Effector memory CD4-positive, alpha-beta T cell (primary cell): ENCODE results near the gene SMYD2.

Experiments
- DNase-seq, 3 donors: peaks; one replicate each; pipeline ENCODE4 v3.0.0-alpha.2; 2020
- H3K27ac ChIP-seq: 2 replicates; pipeline ENCODE4 v1.7.0; 2013; ENCODE audit warnings: mild to moderate bottlenecking, low read length, moderate library complexity; ENCODE audit not compliant: insufficient read depth, poor library complexity, severe bottlenecking
- H3K27me3 ChIP-seq: replicated peaks from 2 replicates; pipeline ENCODE4 v1.7.0; 2013; ENCODE audit warnings: mild to moderate bottlenecking, low read length; ENCODE audit not compliant: insufficient read depth, control insufficient read depth, poor library complexity, severe bottlenecking
- H3K36me3 ChIP-seq: 2 replicates; pipeline ENCODE4 v1.7.0; 2013; ENCODE audit warnings: mild to moderate bottlenecking, low read length, moderate library complexity; ENCODE audit not compliant: control insufficient read depth, insufficient read depth
- H3K4me1 ChIP-seq: 2 replicates; pipeline ENCODE4 v1.7.0; 2013; ENCODE audit warnings: low read length, mild to moderate bottlenecking; ENCODE audit not compliant: control insufficient read depth, insufficient read depth, poor library complexity, severe bottlenecking
- H3K4me3 ChIP-seq: 2 replicates; pipeline ENCODE4 v1.7.0; 2013; ENCODE audit warnings: low read length, low read depth, mild to moderate bottlenecking; ENCODE audit not compliant: insufficient read depth, poor library complexity, severe bottlenecking
- H3K9me3 ChIP-seq: 2 replicates; pipeline ENCODE4 v1.7.0; 2013; ENCODE audit warnings: mild to moderate bottlenecking, low read length, moderate library complexity; ENCODE audit not compliant: control insufficient read depth

SMYD2 gene

DNA sequence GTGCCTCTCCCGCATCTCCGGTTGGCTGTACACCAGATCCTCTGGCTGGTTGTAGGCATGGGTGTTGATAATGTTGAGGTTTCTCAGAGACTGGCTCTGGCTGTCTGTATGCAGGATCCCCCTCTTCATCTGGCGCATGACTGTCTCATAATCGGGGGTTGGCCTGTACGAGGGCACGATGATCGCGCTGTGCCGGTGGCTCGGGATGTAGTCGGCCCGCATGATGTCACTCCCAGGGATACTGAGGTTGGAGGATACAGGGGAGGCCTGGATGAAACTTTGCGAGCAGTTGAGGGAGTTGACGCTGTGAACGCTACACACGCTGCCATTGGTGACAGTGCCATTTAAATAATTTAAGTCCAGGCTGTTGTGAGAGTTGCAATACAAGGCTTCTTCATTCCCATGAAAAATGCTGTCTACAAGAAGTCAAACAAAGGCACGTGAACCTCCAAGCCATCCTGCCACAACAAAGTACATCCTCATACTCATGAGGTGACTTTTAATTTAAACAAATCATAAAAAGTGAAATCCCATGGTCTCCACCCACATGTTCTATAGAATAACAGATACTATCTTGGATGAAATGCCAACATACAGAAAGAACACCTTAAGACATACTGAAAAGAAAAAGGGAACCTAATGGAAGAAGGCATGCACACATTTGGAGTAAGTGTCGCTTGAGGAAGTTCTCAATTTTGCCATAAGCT, 103.6 kb downstream of the SMYD2 start:
- no peak overlapping the region for H3K27ac ChIP-seq
- no peaks in the 10 kb centered on the region for H3K9me3 ChIP-seq
- H3K36me3 ChIP-seq: no peaks in the 10 kb centered on the region
- H3K27me3 ChIP-seq: no peaks in the 10 kb centered on the region
- H3K4me1 ChIP-seq: no peaks in the 10 kb centered on the region
- DNase-seq: no peak
- no peak overlapping the region for H3K4me3 ChIP-seq

DNA sequence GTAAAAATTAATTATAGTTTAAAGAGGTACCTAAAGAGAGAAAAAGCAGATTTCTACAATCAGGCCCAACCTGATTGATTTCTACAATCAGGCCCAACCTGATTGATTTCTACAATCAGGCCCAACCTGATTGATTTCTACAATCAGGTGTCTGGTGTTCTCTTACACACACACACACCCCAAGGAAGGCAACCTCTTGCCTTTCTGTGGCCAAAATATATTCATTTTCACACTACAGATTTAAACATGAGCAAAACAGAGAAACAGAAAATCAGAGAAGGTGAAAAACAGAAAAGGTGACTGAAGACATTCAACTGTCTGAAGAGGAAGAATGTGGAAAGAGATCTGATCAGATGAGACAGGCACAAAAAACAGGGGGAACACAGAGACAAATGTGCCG, 104.5 kb downstream of the SMYD2 start:
- no peak overlapping the region for H3K27ac ChIP-seq
- DNase-seq: no peak

DNA sequence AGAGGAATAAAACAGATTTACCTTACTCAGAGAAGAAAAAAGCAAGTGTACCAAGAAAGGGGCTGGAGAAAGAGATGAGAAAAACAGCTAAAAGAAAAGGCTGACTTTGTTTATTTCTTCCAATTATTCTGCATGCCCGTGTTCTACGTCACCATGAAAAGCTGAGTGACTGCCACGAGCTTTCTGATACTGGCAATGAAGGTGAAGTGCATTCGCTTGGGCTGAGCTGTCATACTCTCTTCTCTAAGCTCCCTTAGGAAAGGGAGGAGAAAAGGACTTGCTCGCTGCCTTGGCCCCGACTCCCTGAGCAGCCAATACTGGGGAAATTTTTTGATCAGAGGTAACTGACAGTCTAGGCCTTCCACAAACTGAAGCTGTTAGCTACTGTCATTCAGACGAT, 105.4 kb downstream of the SMYD2 start:
- no peaks in the 10 kb centered on the region for H3K36me3 ChIP-seq
- no peaks in the 10 kb centered on the region for H3K27me3 ChIP-seq
- no peaks in the 10 kb centered on the region for H3K4me1 ChIP-seq
- no peak overlapping the region for H3K4me3 ChIP-seq
- no peaks in the 10 kb centered on the region for H3K9me3 ChIP-seq
- DNase-seq: no peak
- H3K27ac ChIP-seq: no peak overlapping the region

More for the DNA sequence above, 104.5 kb downstream of the SMYD2 start:
- H3K36me3 ChIP-seq: no peaks in the 10 kb centered on the region
- H3K9me3 ChIP-seq: no peaks in the 10 kb centered on the region
- H3K27me3 ChIP-seq: no peaks in the 10 kb centered on the region
- no peaks in the 10 kb centered on the region for H3K4me1 ChIP-seq
- no peak overlapping the region for H3K4me3 ChIP-seq
